ENCODE data around the gene ALDH4A1.

- TF ChIP-seq CTCF (IDR thresholded peaks at IDR 0.05) = no peak
- TF ChIP-seq EP300 (IDR thresholded peaks at IDR 0.05) = no peak
Measured at GRCh38 chr1:18874036-18874435, 28.3 kb downstream of the ALDH4A1 start.
